Left ventricle myocardium inferior (tissue), 1 donor: ENCODE measurements around the gene POLR2L. TPM values are rescaled to one million over a fixed set of nuclear protein-coding genes. Genes with fewer than 3 reads are reported as not detected.

Source experiments
- DNase-seq: peaks from one replicate; pipeline ENCODE4 v3.0.0-alpha.2; 2020
- H3K27ac ChIP-seq: fragments of 200-600 bp; replicated peaks from 2 replicates; pipeline ENCODE4 v1.8.0; 2021
- H3K27me3 ChIP-seq: fragments of 200-600 bp; 2 replicates; pipeline ENCODE4 v1.8.0; 2021; ENCODE audit warnings: low read depth
- H3K36me3 ChIP-seq: fragments of 200-600 bp; 2 replicates; pipeline ENCODE4 v1.8.0; 2021
- H3K4me1 ChIP-seq: fragments of 200-600 bp; 2 replicates; pipeline ENCODE4 v1.8.0; 2021
- H3K4me3 ChIP-seq: fragments of 200-600 bp; 2 replicates; pipeline ENCODE4 v1.8.0; 2021; ENCODE audit warnings: mild to moderate bottlenecking, moderate library complexity
- H3K9me3 ChIP-seq: fragments of 200-600 bp; replicated peaks from 2 replicates; pipeline ENCODE4 v1.8.0; 2021
- CTCF ChIP-seq: fragments of 200-600 bp; IDR thresholded peaks from 2 replicates; pipeline ENCODE4 v1.8.0; 2021; ENCODE audit warnings: antibody characterized with exemption, mild to moderate bottlenecking, borderline replicate concordance
- intact Hi-C: fragments of 100-400 bp; cut with micrococcal nuclease; formaldehyde crosslinking; loops from one replicate; pipeline ENCODE4 v1.11.0; 2022
- total RNA-seq: library from RNA; stranded (reverse); fragmentation: NEBNext Ultra II Directional; extraction: Animal tissue kit (Norgen Biotek cat#: 25700); gene quantifications from one replicate; pipeline ENCODE4 v1.2.1, GENCODE V29; 2021
- donor health status: DM: no; HTN: yes; CAD: no; lungs with severe emphysema.

POLR2L gene
- total RNA-seq, 1 donor from 2014 or later: 226 TPM

GRCh38 chr11:839875-840617, 2.3 kb downstream of the POLR2L start:
- Histone ChIP-seq H3K4me3 (peak overlapping the region; percentile 97), H3K4me1 (peaks cover 97% of the 10 kb centered on the region), H3K9me3 (no peaks in the 10 kb centered on the region), H3K27ac (peak overlapping the region; percentile 19), H3K27me3 (no peaks in the 10 kb centered on the region), H3K36me3 (peaks cover 50% of the 10 kb centered on the region)
- no peak for TF ChIP-seq CTCF
- intact Hi-C loops: no loop called here
- DNase-seq: no peak

- Histone ChIP-seq H3K9me3 (no peaks in the 10 kb centered on the region), H3K4me1 (peaks cover 97% of the 10 kb centered on the region), H3K27ac (peak overlapping the region; percentile 49), H3K36me3 (peaks cover 50% of the 10 kb centered on the region), H3K4me3 (no peak overlapping the region), H3K27me3 (no peaks in the 10 kb centered on the region)
- no peak for TF ChIP-seq CTCF
- no peak for DNase-seq
- intact Hi-C loops: no loop called here
These were observed 3.1 kb downstream of the POLR2L start for GRCh38 chr11:839280-839623.

GRCh38 chr11:838441-839279, 3.7 kb downstream of the POLR2L start:
- peaks cover 50% of the 10 kb centered on the region for H3K36me3 ChIP-seq
- H3K27ac ChIP-seq: peak overlapping the region; percentile 49
- TF ChIP-seq CTCF: peak; percentile 32
- H3K4me1 ChIP-seq: peaks cover 97% of the 10 kb centered on the region
- H3K4me3 ChIP-seq: peak overlapping the region; percentile 1
- H3K9me3 ChIP-seq: no peaks in the 10 kb centered on the region
- intact Hi-C loops: no loop called here
- H3K27me3 ChIP-seq: no peaks in the 10 kb centered on the region
- DNase-seq: no peak

- peak overlapping the region; percentile 45 for H3K27ac ChIP-seq
- H3K27me3 ChIP-seq: no peaks in the 10 kb centered on the region
- no peak for TF ChIP-seq CTCF
- no peaks in the 10 kb centered on the region for H3K9me3 ChIP-seq
- H3K4me1 ChIP-seq: peaks cover 96% of the 10 kb centered on the region
- intact Hi-C loops: no loop called here
- no peak overlapping the region for H3K4me3 ChIP-seq
- no peak for DNase-seq
- H3K36me3 ChIP-seq: peaks cover 50% of the 10 kb centered on the region
These were observed 4.4 kb downstream of the POLR2L start for GRCh38 chr11:837990-838307.

- H3K4me3 ChIP-seq: no peak overlapping the region
- H3K4me1 ChIP-seq: peaks cover 94% of the 10 kb centered on the region
- H3K27me3 ChIP-seq: no peaks in the 10 kb centered on the region
- intact Hi-C loops: no loop called here
- no peak for DNase-seq
- peak overlapping the region; percentile 45 for H3K27ac ChIP-seq
- no peaks in the 10 kb centered on the region for H3K9me3 ChIP-seq
- TF ChIP-seq CTCF: no peak
- peaks cover 50% of the 10 kb centered on the region for H3K36me3 ChIP-seq
These were observed 4.9 kb downstream of the POLR2L start for GRCh38 chr11:837189-837989.
